OCI-LY3 (cell line): ENCODE measurements around the gene LOXHD1.

ENCODE experiments used
- CTCF ChIP-seq: fragments of 200-600, 300-600 bp; sonication (generic); IDR thresholded peaks from 2 replicates; pipeline ENCODE4 v1.5.1; 2014; ENCODE audit warnings: antibody characterized with exemption, low read length, low read depth
- EZH2phosphoT487 ChIP-seq: fragments of 200-600 bp; shearing (Covaris generic); IDR thresholded peaks from 2 replicates; pipeline ENCODE4 v1.6.1; 2018; ENCODE audit warnings: antibody characterized with exemption, mixed run types, low read depth

GRCh38 chr18:46567196-46567595, 89.8 kb downstream of the LOXHD1 start:
- no peak for TF ChIP-seq CTCF
- no peak for TF ChIP-seq EZH2phosphoT487
